Stimulated activated CD8-positive, alpha-beta memory T cell treated with anti-CD3 and anti-CD28 coated beads, Interleukin-15, amount 100 ng/mL, for 1 hour (primary cell): Measurements from ENCODE around the gene PHTF2.
"Not testable (repeated sequence)": the region's sequence is repeated elsewhere in the genome, so short reads cannot be mapped to it uniquely, and the experiment has no call there.

ENCODE experiments used
- DNase-seq: peaks from one replicate; pipeline ENCODE4 v3.0.0-alpha.2; 2020; ENCODE audit warnings: low read depth

Gene PHTF2

DNA sequence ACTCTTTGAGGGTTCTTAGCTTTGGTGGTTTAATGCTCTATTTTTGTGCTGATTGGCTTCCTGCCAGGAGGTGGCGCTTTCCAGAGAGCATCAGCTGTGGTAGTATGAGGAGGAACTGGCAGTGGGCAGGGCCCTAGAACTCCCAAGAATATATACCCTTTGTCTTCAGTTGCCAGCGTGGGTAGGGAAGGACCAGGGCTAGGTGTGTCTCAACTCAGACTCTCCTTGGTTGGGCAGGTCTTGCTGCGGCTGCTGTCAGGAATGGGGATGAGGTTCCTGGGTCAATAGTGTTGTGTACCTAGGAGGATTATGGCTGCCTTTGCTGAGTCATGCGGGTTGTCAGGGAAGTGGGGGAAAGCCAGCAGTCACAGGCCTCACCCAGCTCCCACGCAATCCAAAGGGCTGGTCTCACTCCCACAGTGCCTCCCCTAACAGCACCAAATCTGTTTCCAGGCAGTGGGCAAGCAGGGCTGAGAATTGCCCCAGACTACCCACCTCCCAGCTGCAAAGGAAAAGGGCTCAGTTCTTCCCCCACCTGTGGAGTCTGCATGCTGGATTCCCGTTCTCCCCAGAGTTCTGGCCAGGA, 191.5 kb downstream of the PHTF2 start:
- no peak for DNase-seq

- DNase-seq = no peak
These were observed 193.1 kb downstream of the PHTF2 start for GRCh38 chr7:77991656-77992055.

GRCh38 chr7:77993838-77994237, 195.3 kb downstream of the PHTF2 start:
- no peak for DNase-seq

- DNase-seq = no peak
These were observed 197.1 kb downstream of the PHTF2 start for GRCh38 chr7:77995717-77996116.

DNA sequence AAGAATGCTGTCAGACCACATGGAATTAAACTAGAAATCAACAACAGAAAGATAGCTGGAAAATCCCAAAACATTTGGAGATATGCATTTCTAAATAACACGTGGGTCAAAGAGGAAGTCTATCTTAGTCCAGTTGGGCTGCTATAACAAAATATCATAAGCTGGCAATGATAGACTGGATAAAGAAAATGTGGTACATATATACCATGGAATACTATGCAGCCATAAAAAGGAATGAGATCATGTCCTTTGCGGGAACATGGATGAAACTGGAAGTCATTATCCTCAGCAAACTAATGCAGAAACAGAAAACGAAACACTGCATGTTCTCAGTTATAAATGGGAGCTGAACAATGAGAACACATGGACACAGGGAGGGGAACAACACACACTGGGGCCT, 200.6 kb downstream of the PHTF2 start:
- not testable (repeated sequence) for DNase-seq

DNA sequence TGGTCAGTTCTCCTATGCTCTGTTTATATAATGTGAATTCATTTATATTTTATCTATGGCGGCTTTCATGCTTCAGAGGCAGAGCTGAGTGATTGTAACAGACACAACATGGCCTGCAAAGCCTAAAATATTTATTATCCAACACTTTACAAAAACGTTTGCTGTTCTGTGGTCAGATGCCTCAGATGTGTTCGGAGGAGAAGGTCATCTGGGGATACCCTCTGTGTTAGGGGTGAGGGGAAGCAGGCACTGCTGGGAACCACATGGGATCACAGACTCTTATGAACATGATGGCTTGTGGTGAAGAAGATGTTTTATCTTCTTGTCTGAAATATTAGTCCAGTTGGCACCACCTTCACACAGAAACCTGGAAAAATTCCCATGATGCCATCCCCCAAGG, 203.4 kb downstream of the PHTF2 start:
- no peak for DNase-seq

DNA sequence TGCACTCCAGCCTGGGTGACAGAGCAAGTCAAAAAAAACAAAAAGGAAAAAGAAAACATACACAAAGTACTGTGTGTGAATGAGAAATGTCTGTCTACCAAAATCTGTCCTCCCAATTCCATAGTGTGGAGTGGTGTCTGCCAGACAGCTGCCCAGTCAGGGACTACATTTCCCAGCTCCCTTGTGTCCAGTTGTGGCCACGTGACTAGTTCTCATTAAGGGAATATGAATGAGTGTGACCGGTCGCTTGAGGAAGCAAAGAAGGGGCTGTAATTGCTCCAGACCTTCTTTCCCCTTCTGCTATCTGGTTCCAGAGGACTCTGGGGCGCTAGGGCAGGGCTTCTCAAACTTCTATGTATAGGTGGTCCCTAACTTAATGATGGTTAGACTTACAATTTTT, 204.1 kb downstream of the PHTF2 start:
- DNase-seq = no peak

DNA sequence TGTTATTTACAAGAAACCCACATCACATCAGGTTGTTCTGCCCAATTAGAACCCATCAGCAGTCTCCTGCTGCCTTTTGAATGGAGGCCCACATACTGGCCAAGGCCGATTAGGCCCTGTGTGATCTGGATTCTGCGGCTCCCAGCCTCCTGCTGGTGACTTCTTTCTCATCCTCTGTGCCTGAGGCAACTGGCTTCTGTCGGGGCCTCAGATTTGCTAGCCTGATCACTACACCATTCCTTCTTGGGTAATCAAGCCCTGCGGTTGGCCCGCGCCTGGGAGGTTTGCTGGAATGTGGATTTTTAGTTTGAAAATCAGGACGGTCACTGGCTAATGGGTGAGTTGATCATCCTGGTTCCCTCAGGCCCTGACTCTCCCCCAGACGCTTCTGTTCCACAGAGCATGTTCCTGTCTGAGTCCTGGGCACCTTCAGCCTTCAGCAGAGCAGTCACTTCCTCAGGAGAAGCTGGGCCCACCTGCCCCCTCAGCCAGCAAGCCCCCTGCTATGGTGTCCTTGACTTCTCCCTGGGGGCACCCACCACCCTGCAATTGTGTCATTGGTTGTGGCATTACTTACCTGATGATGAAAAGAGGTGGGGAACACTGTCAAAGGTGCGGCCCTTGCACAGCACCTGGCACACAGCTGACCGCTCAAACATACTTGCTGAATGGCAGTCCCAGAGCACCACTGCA, 207.6 kb downstream of the PHTF2 start:
- no peak for DNase-seq
